ENCODE measurements around the gene TEX19. TPM values are rescaled to one million over a fixed set of nuclear protein-coding genes. Genes with fewer than 3 reads are reported as not detected.

TEX19 gene
- total and polyA plus RNA-seq, 9 of the 15 experiments (the other 6 are each of a cell fraction or from before 2014, with no cell fraction given), result 0.10 to 4.9 (median 1.9) TPM

- TF ChIP-seq CTCF (IDR thresholded peaks at IDR 0.05 in 2 of 3, conservative IDR thresholded peaks at IDR 0.05 in 1 of 3; ENCODE audit: insufficient read depth in 2 of 3, low read depth in 1 of 3, low read length in 3 of 3), result peak; percentile 36 to 60 (median 45); a peak in 4 of 6 replicates
- no peak for TF ChIP-seq CBX8 (IDR thresholded peaks at IDR 0.05; ENCODE audit: borderline replicate concordance, extremely low read depth, low read depth, low read length, poor library complexity, severe bottlenecking)
Observed at GRCh38 chr17:82384730-82385481, 25.9 kb downstream of the TEX19 start (continued).

GRCh38 chr17:82385559-82386254 is 26.7 kb downstream of the TEX19 start:
- no TSS peak for BruUV-seq (replicated peaks)
- H3K9me3 ChIP-seq (replicated peaks; ENCODE audit: control insufficient read depth, insufficient read depth, low read depth, low read length), result no peaks in the 10 kb centered on the region
- no peaks in the 10 kb centered on the region for H3K9me1 ChIP-seq (ENCODE audit: control insufficient read depth, insufficient read depth, low read length)
- in situ Hi-C loops (cut with MboI) (no loop called here), intact Hi-C loops (cut with micrococcal nuclease) (no loop called here)
- H2AFZ ChIP-seq (ENCODE audit: low read depth, low read length), result no peak overlapping the region
- ChIA-PET CTCF (ENCODE audit: low intra/inter-chr PET ratio) (no interaction called here), POLR2A (interaction anchor here (0.6 to 0.7 kb wide), 2 partner anchors 9 to 17 kb away, joined by 3 read pairs; no protein-coding TSS in a partner anchor)
- ATAC-seq, result no peak
- no peak overlapping the region for H3K4me2 ChIP-seq (ENCODE audit: insufficient read depth, low read length)
- no peak for DNase-seq (ENCODE audit: extremely low read depth in 1 of 4, low spot score in 3 of 4)
- no peak overlapping the region for H3K4me3 ChIP-seq
- no peak overlapping the region for H3K27ac ChIP-seq (ENCODE audit: extremely low read depth, low read depth, low read length)
- WGBS (ENCODE audit: insufficient coverage, low coverage, missing lambda C conversion rate), result 37% methylated on average over 19 of the region's 26 CpGs
- FAIRE-seq, result no peak
- H3K27me3 ChIP-seq (ENCODE audit: control insufficient read depth in 2 of 2, insufficient read depth in 2 of 2, low read length in 2 of 2), result peaks cover 0 to 7% of the 10 kb centered on the region in 2 experiments; a peak in 1 of 5 replicates
- H3K9ac ChIP-seq (ENCODE audit: insufficient read depth in 1 of 2, low read depth in 2 of 2, low read length in 2 of 2), result no peak overlapping the region
- no peaks in the 10 kb centered on the region for H4K20me1 ChIP-seq (replicated peaks; ENCODE audit: control insufficient read depth, insufficient read depth, low read length)
- H3K79me2 ChIP-seq (ENCODE audit: control insufficient read depth, insufficient read depth, low read length), result no peaks in the 10 kb centered on the region
- H3K4me1 ChIP-seq (replicated peaks in 1 of 2; ENCODE audit: control insufficient read depth in 2 of 2, insufficient read depth in 2 of 2, low read length in 2 of 2), result peaks cover 3 to 64% of the 10 kb centered on the region in 2 experiments; a peak in 3 of 5 replicates
- no peaks in the 10 kb centered on the region for H3K36me3 ChIP-seq (ENCODE audit: control insufficient read depth, insufficient read depth, low read length)
- TF ChIP-seq MECOM (CRISPR knock-in tag; IDR thresholded peaks at IDR 0.05), result no peak
- TF ChIP-seq CHAMP1 (IDR thresholded peaks at IDR 0.05), result no peak
- no peak for TF ChIP-seq SP2 (IDR thresholded peaks at IDR 0.05; ENCODE audit: extremely low read depth, low read depth, low read length, poor library complexity, severe bottlenecking)
- TF ChIP-seq ETS2 (tag; IDR thresholded peaks at IDR 0.05; ENCODE audit: borderline replicate concordance, poor library complexity, severe bottlenecking), result no peak
- TF ChIP-seq SPI1 (IDR thresholded peaks at IDR 0.05; ENCODE audit: borderline replicate concordance, low read depth, low read length), result no peak
- no peak for TF ChIP-seq NR2C1 (IDR thresholded peaks at IDR 0.05)
- no peak for TF ChIP-seq NR2C1 (tag; IDR thresholded peaks at IDR 0.05)
- TF ChIP-seq CREBBP (IDR thresholded peaks at IDR 0.05; ENCODE audit: low read depth, low read length), result no peak
- no peak for TF ChIP-seq ZNF41 (CRISPR knock-in tag; conservative IDR thresholded peaks at IDR 0.05)
- TF ChIP-seq NFE2 (IDR thresholded peaks at IDR 0.05; ENCODE audit: low read depth), result no peak
- TF ChIP-seq ZNF395 (CRISPR knock-in tag; IDR thresholded peaks at IDR 0.05), result no peak
